Subcutaneous adipose tissue (tissue), 4 donors: ENCODE measurements around the gene RNF113A. TPM values are rescaled to one million over a fixed set of nuclear protein-coding genes. Genes with fewer than 3 reads are reported as not detected.

Experiments
- total RNA-seq, 4 donors: library from RNA; depleted of rRNA; stranded (reverse); fragments of >200 nt; gene quantifications; one replicate each; pipeline ENCODE4 v1.1.0, GENCODE V29; 2016
- TF ChIP-seq, protein P1 (sequence below): fragments of 450-650 bp; IDR thresholded peaks from one replicate; pipeline ENCODE4 v1.5.1; 2016; ENCODE audit warnings: low read depth, mild to moderate bottlenecking, control low read depth, antibody characterized with exemption, moderate library complexity

Gene RNF113A
- total RNA-seq: 10 to 100 TPM in 3 of 4 donors, 1 to 10 TPM in 1; 7.5 to 16.5 (median 11.9) TPM

- TF ChIP-seq, protein P1, sequence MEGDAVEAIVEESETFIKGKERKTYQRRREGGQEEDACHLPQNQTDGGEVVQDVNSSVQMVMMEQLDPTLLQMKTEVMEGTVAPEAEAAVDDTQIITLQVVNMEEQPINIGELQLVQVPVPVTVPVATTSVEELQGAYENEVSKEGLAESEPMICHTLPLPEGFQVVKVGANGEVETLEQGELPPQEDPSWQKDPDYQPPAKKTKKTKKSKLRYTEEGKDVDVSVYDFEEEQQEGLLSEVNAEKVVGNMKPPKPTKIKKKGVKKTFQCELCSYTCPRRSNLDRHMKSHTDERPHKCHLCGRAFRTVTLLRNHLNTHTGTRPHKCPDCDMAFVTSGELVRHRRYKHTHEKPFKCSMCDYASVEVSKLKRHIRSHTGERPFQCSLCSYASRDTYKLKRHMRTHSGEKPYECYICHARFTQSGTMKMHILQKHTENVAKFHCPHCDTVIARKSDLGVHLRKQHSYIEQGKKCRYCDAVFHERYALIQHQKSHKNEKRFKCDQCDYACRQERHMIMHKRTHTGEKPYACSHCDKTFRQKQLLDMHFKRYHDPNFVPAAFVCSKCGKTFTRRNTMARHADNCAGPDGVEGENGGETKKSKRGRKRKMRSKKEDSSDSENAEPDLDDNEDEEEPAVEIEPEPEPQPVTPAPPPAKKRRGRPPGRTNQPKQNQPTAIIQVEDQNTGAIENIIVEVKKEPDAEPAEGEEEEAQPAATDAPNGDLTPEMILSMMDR: no peak
Measured at GRCh38 chrX:119871599-119872395, at the start of gene RNF113A, which contains the start of gene NDUFA1. Gene RNF113A, minus strand, starts transcription at chrX:119871733. Its CDS starts 120 bp downstream, at chrX:119871613. Gene NDUFA1, plus strand, starts transcription at chrX:119871832. Its CDS starts 80 bp downstream, at chrX:119871912.

DNA sequence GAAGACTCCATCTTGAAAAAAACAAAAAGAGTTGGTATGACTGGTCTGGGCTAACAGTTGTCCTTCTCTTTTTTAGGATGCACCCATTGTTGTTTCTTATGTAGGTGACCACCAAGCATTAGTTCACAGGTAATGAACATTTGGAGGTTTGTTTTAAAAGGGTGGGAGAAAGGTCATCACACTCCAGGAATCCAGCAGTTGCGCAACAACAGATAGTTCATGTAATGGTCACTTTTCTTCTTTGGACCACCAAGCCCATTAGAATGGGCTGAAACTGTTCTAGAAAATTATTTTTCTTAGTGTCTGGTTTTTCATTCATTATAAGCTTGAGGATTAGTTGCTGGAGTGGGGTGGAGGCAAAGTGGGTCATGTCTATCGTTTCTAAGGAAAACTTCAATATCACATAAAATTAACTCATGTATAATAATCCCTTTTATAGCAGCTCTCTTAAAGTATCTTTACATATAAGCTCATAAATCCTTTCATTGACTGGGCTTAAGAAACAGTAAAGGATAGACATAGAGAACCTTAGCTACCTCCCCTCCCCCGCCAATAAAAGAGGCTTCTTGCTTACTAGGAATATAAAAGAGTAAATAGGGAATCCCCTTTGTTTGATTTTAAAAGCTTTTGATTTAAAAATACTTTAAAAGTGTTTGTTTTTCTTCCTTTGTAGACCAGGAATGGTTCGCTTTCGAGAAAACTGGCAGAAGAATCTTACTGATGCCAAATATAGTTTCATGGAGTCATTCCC is 48.5 kb upstream of the RNF113A start:
- TF ChIP-seq, protein P1: no peak

- TF ChIP-seq, protein P1: no peak
Measured at GRCh38 chrX:119917877-119918276, 46.3 kb upstream of the RNF113A start.

DNA sequence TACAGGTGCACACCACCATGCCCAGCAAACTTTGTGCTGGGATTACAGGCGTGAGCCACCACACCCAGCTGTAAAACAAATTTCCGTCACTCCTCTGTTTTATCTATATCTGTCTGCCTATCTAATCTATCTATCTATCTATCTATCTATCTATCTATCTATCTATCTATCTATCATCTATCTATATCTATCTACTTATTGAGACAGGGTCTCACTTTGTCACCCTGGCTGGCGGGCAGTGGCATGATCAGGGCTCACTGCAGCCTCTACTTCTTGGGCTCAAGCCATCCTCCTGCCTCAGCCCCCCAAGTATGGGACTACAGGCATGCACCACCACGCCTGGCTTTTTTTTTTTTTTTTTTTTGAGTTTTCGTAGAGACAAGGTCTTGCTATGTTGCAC is 44.8 kb upstream of the RNF113A start:
- TF ChIP-seq, protein P1: no peak

DNA sequence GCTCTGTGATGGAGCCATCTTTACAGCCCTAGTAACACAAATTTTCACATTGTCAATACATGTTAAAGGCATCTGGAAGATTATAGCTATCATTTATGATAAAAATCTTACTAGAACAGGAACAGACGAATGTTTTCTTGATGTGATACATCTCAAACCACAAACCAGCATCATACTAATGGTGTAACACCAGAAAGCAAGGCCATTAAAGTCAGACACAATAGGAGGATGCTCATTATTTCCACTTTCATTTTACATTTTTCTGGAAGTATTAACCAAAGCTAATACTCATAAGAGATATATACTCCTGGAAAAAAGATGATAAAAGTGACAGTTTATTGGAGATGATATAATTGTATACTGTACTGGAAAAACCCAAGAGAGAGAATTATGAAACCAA is 29.4 kb upstream of the RNF113A start:
- TF ChIP-seq, protein P1: no peak

DNA sequence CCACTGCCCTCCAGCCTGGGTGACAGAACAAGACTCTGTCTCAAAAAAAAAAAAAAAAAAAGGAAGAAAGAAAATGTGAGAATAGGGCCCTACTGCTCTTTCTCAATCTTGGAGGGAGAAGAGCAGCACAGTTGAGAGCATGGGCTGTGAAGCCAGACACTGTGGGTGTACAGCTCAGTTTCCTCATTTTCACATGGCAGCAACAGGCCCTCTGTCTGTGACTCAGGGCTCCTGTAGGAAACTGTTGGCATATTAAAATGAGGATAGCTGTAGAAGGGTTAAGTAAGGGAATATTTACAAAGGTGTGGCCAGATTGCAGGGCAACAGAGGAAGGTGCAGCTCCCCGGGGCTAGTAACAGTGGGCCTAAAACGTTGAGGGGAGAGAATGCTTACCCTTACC is 27.6 kb upstream of the RNF113A start:
- TF ChIP-seq, protein P1: no peak

- TF ChIP-seq, protein P1: no peak
Measured at GRCh38 chrX:119895843-119896326, 24.4 kb upstream of the RNF113A start, which contains the start of gene AKAP14. Gene AKAP14, plus strand, starts transcription at chrX:119895893. Its CDS starts 7,331 bp downstream, at chrX:119903224.
